Measurements from ENCODE around the gene FAM8A1.

FAM8A1 gene

GRCh38 chr6:17601386-17601703 lies 1.2 kb downstream of the FAM8A1 start:
- DNase-seq (ENCODE audit: low read depth in 2 of 2), result no peak

DNA sequence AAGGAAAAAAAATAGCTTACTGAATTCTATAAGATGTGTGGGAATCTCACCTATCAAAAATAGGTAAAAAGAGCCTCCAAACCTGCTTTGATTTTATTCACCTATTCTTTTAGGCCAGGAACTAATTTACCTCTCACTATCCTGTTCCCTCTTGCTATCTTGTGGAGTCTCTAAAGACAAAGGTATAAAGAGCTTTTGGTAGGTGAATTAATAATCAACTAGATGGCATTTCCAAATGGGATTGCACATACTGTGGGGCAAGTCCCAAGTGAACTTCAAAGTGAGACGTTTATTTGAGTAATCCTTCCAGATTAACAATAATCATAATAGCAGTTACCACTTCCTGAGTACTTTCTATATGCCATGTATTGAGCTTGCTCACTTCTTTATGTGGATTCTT lies 2.8 kb downstream of the FAM8A1 start:
- no peak for DNase-seq (ENCODE audit: low read depth in 2 of 2)

GRCh38 chr6:17606606-17607005 lies 6.5 kb downstream of the FAM8A1 start:
- no peak for DNase-seq (ENCODE audit: low read depth in 2 of 2)

DNA sequence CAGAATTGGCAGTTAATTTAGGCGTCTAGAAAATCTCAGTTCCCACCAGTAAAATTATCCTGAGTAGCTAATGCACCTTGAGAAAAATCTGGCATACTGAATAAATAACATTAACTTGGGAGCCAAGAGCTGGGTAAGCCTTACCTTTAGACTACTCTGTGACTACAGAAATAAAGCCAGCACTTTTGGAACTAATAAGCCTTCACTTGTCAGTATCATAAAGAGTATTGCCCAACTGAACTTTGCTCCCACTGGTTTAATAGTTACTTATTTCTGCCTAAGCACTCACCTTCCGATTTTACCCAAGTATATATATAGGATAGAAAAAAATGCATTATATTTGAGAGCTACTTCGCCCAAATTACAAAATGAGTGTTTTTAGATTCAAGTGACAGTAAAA lies 10.7 kb downstream of the FAM8A1 start:
- DNase-seq (ENCODE audit: low read depth in 2 of 2), result no peak

- DNase-seq (ENCODE audit: low read depth in 2 of 2), result no peak
These were observed 11.9 kb downstream of the FAM8A1 start for GRCh38 chr6:17612048-17612447.

DNA sequence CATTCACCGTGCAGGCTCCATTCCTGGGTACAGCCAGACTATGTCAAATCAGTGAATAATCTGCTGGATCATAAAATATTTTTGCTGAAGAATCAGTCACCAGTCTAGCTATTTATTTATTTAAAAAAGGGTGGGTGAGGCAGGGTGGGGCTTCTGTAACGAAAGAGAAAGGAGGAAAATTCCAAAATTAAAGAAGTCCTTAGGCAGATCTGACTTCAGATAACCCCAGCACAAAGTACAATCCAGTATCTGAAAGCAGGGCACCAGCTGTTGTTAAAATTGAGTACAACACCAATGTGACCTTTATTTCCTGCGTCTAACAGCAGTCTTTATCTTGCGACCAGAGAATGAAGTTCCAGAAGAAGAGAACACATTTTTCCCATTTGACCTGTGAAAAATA lies 15.7 kb downstream of the FAM8A1 start:
- no peak for DNase-seq (ENCODE audit: low read depth in 2 of 2)

- no peak for DNase-seq (ENCODE audit: low read depth in 2 of 2)
These were observed 20.9 kb downstream of the FAM8A1 start for GRCh38 chr6:17621003-17621402.

DNA sequence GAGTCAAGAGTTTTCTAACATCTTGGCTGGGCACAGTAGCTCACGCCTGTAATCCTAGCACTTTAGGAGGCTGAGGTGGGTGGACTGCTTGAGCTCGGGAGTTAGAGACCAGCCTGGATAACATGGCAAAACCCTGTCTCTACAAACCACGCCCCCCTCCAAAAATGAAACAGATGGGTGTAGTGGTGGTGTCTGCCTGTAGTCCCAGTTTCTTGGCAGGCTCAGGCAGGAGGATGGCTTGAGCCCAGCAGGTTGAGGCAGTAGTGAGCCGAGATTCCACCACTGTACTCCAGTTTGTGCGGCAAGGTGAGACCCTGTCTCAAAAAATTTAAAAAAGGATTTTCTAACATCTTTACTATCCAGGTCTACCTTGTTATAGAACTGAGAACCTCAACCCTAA lies 22.0 kb downstream of the FAM8A1 start:
- no peak for DNase-seq (ENCODE audit: low read depth in 2 of 2)

DNA sequence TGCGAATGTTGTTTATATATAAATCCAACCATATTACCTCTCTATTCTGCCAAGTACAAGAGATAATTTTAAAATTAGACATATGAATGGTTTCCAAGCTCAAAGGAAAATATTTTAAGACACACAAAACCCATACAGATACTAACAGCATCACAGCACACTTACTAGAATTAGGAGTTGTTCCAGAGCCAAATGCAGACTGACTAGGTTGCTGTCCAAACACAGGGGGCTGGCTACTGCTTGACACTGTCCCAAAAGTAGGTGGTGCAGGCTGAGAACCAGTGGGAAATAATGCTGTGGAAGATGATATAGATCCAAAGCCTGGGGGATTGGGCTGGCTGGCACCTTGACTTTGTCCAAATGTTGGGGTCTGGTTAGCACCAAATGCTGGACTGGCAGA lies 24.3 kb downstream of the FAM8A1 start:
- no peak for DNase-seq (ENCODE audit: low read depth in 2 of 2)

GRCh38 chr6:17628873-17629272 lies 28.8 kb downstream of the FAM8A1 start:
- no peak for DNase-seq (ENCODE audit: low read depth in 2 of 2)

DNA sequence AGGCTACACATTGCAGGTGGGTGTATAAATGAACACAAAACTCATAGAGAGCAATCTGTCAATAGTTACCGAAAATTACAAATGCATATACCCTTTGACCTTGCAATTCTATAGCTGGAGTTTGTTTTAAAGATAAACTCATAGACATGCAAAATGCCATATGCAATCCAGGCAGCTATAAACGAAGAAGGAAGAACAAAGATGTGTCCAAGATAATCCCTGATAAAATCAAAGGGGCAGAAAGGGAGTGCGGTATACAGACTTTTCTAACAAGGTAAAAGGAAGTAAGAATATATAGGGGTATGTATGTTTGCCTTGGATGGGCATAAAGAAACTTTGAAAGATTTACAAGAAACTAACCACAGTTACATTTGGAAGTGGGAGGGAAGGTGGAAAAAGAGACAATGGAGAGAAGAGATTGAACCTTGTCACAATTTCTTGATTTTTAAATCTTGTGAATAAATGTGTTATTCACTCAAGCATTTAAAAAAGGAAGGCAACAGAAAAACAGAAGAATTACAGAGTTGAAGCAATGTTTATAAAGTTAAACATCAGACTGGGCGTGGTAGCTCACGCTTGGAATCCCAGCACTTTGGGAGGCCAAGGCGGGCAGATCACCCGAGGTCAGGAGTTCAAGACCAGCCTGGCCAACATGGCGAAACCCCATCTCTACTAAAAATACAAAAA lies 29.9 kb downstream of the FAM8A1 start:
- no peak for DNase-seq (ENCODE audit: low read depth in 2 of 2)

GRCh38 chr6:17630511-17631073 lies 30.5 kb downstream of the FAM8A1 start:
- DNase-seq (ENCODE audit: low read depth in 2 of 2), result no peak

GRCh38 chr6:17632934-17633333 lies 32.8 kb downstream of the FAM8A1 start:
- no peak for DNase-seq (ENCODE audit: low read depth in 2 of 2)

GRCh38 chr6:17633465-17634188 lies 33.5 kb downstream of the FAM8A1 start:
- DNase-seq (ENCODE audit: low read depth in 2 of 2), result no peak

GRCh38 chr6:17635568-17635967 lies 35.5 kb downstream of the FAM8A1 start:
- DNase-seq (ENCODE audit: low read depth in 2 of 2), result no peak

DNA sequence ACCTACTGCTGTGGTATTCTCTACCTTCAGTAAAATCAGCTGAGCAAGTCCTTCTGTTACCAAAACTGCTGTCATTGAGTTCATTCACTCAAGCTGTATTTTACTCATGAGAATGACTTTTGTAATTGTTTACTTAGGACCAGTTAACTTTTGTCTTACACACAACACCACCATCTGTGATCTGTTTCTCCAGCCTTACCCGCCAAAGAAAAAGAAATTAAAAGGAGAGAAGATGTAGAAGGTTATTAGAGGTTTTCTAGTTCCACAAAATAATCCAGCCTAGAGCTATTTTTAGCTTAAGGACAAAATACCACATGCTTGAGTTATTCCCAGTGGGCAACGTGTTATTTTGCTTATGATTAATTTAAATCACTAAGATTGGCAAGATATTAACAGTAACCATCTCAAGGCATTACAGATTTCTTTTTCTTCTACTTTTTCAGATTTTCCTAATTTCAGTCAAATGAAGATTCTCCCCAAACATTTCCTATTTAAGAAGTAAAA lies 38.2 kb downstream of the FAM8A1 start:
- no peak for DNase-seq (ENCODE audit: low read depth in 2 of 2)

- no peak for DNase-seq (ENCODE audit: low read depth in 2 of 2)
These were observed 40.4 kb downstream of the FAM8A1 start for GRCh38 chr6:17640477-17640917.

- no peak for DNase-seq (ENCODE audit: low read depth in 2 of 2)
These were observed 48.6 kb downstream of the FAM8A1 start for GRCh38 chr6:17648745-17649144.

DNA sequence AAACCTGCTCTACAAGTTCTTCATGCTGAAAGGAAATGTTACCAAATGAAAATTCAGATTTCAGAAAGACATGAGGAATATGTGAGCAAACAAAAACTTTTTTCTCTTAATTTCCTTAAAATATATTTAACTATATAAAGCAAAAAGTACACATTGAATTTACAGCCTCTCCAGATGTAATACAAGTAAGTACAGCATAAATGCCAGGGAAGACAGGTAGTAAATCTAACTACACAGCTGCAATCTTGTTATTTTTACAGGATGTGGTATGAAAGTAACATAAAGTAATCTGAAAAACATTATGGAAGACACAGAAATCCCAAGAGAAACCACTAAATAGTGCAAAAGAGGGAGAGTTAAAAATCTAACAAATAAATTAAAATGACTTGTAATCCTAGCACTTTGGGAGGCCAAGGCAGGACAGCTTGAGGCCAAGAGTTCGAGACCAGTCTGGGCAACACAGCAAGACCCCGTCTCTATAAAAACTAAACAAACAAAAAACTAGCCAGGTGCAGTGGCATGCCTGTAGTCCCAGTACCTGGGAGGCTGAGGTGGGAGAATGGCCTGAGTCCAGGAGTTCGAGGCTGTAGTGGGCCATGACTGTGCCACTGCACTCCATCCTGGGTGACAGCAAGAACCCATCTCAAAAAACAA lies 50.7 kb downstream of the FAM8A1 start:
- DNase-seq (ENCODE audit: low read depth in 2 of 2), result no peak

- DNase-seq (ENCODE audit: low read depth in 2 of 2), result no peak
These were observed 53.2 kb downstream of the FAM8A1 start for GRCh38 chr6:17653198-17653882.

DNA sequence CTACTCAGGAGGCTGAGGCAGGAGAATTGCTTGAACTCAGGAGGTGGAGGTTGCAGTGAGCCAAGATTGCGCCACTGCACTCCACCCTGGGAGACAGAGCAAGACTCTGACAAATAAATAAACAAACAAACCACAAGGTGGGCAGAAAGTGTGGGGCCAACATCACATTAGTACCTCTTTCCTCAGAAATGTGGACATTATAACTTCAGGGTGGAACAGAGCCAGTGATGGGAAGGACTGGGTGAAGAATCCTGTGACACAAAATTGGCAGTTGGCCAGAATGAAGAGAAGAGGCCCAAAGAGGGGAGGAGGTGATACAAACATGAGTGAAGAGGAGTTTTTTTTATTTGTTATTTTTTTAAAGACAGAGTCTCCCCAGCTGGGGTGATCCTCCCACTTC lies 56.0 kb downstream of the FAM8A1 start:
- no peak for DNase-seq (ENCODE audit: low read depth in 2 of 2)

- DNase-seq (ENCODE audit: low read depth in 2 of 2), result no peak
These were observed 56.5 kb downstream of the FAM8A1 start for GRCh38 chr6:17656644-17657043.

Measured in stimulated activated CD4-positive, alpha-beta T cell treated with anti-CD3 and anti-CD28 coated beads, Interleukin-12 subunit alpha, Interleukin-12 subunit beta, amount 100 ng/mL, for 24 hours (primary cell).